HEK293 (cell line): Measurements from ENCODE around the gene LMOD3.

Experiments used
- CTCF ChIP-seq: fragments of 450-650 bp; formaldehyde crosslinking; IDR thresholded peaks from 2 replicates; pipeline ENCODE4 v1.5.1; 2016; ENCODE audit warnings: missing biosample characterization, missing genetic modification characterization
- ZBTB44 ChIP-seq: fragments of 450-650 bp; IDR thresholded peaks from 2 replicates; pipeline ENCODE4 v1.5.1; 2018; ENCODE audit warnings: missing biosample characterization, mild to moderate bottlenecking, missing genetic modification characterization
- ZNF221 ChIP-seq: fragments of 450-650 bp; formaldehyde crosslinking; IDR thresholded peaks from 2 replicates; pipeline ENCODE4 v1.5.1; 2017; ENCODE audit warnings: missing biosample characterization, missing genetic modification characterization, borderline replicate concordance
- ZNF274 ChIP-seq, 2 experiments: fragments of 200-500 bp in 1 of 2; fragments of 450-650 bp in 1 of 2; sonication (Bioruptor generic) in 1 of 2; formaldehyde crosslinking in 1 of 2; IDR thresholded peaks; 2 replicates each; pipeline versions ENCODE4 v1.5.1 to v1.6.1; 2014 to 2016; ENCODE audit warnings: borderline replicate concordance in 1 of 2, inconsistent platforms in 1 of 2, low read length in 1 of 2, missing biosample characterization in 1 of 2, missing genetic modification characterization in 1 of 2
- ZNF530 ChIP-seq: fragments of 450-650 bp; formaldehyde crosslinking; IDR thresholded peaks from 2 replicates; pipeline ENCODE4 v1.5.1; 2016; ENCODE audit warnings: low read depth, missing biosample characterization, missing genetic modification characterization
- TF ChIP-seq, protein P1 (sequence below): fragments of 450-650 bp; formaldehyde crosslinking; IDR thresholded peaks from 2 replicates; pipeline ENCODE4 v1.5.1; 2016; ENCODE audit warnings: missing biosample characterization, missing genetic modification characterization
- TF ChIP-seq, protein P2 (sequence below): fragments of 450-650 bp; formaldehyde crosslinking; IDR thresholded peaks from 2 replicates; pipeline ENCODE4 v1.5.1; 2016; ENCODE audit warnings: missing biosample characterization, missing genetic modification characterization

GRCh38 chr3:69115731-69116130 is 6.7 kb downstream of the LMOD3 start:
- no peak for TF ChIP-seq ZNF274 (IDR thresholded peaks at IDR 0.05; ENCODE audit: low read length)
- no peak for TF ChIP-seq ZNF274 (tag by site-specific recombination; IDR thresholded peaks at IDR 0.05; ENCODE audit: borderline replicate concordance)
- TF ChIP-seq ZBTB44 (tag by site-specific recombination): no peak
- TF ChIP-seq, protein P1, sequence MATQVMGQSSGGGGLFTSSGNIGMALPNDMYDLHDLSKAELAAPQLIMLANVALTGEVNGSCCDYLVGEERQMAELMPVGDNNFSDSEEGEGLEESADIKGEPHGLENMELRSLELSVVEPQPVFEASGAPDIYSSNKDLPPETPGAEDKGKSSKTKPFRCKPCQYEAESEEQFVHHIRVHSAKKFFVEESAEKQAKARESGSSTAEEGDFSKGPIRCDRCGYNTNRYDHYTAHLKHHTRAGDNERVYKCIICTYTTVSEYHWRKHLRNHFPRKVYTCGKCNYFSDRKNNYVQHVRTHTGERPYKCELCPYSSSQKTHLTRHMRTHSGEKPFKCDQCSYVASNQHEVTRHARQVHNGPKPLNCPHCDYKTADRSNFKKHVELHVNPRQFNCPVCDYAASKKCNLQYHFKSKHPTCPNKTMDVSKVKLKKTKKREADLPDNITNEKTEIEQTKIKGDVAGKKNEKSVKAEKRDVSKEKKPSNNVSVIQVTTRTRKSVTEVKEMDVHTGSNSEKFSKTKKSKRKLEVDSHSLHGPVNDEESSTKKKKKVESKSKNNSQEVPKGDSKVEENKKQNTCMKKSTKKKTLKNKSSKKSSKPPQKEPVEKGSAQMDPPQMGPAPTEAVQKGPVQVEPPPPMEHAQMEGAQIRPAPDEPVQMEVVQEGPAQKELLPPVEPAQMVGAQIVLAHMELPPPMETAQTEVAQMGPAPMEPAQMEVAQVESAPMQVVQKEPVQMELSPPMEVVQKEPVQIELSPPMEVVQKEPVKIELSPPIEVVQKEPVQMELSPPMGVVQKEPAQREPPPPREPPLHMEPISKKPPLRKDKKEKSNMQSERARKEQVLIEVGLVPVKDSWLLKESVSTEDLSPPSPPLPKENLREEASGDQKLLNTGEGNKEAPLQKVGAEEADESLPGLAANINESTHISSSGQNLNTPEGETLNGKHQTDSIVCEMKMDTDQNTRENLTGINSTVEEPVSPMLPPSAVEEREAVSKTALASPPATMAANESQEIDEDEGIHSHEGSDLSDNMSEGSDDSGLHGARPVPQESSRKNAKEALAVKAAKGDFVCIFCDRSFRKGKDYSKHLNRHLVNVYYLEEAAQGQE (tag by site-specific recombination): no peak
- TF ChIP-seq, protein P2, sequence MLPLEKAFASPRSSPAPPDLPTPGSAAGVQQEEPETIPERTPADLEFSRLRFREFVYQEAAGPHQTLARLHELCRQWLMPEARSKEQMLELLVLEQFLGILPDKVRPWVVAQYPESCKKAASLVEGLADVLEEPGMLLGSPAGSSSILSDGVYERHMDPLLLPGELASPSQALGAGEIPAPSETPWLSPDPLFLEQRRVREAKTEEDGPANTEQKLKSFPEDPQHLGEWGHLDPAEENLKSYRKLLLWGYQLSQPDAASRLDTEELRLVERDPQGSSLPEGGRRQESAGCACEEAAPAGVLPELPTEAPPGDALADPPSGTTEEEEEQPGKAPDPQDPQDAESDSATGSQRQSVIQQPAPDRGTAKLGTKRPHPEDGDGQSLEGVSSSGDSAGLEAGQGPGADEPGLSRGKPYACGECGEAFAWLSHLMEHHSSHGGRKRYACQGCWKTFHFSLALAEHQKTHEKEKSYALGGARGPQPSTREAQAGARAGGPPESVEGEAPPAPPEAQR (tag by site-specific recombination): no peak
- no peak for TF ChIP-seq CTCF (tag by site-specific recombination)
- no peak for TF ChIP-seq ZNF530 (tag by site-specific recombination)
- TF ChIP-seq ZNF221 (tag by site-specific recombination): no peak
